Activated CD8-positive, alpha-beta memory T cell treated with anti-CD3 and anti-CD28 coated beads, Interleukin-2, amount 50 U/mL, for 1 hour (primary cell): ENCODE measurements around the gene BRSK1.

Source experiments
- DNase-seq: peaks from one replicate; pipeline ENCODE4 v3.0.0-alpha.2; 2020; ENCODE audit errors: extremely low read depth

The BRSK1 gene

GRCh38 chr19:55304279-55304978 is 20.6 kb downstream of the BRSK1 start:
- DNase-seq: no peak

GRCh38 chr19:55304980-55305379 is 21.2 kb downstream of the BRSK1 start:
- DNase-seq: no peak

- DNase-seq: no peak
Measured at GRCh38 chr19:55305491-55305890, 21.7 kb downstream of the BRSK1 start.

GRCh38 chr19:55305983-55306562 is 22.3 kb downstream of the BRSK1 start:
- no peak for DNase-seq

GRCh38 chr19:55306712-55307111 is 22.9 kb downstream of the BRSK1 start:
- DNase-seq: no peak

GRCh38 chr19:55308281-55308680 is 24.5 kb downstream of the BRSK1 start:
- no peak for DNase-seq

- no peak for DNase-seq
Measured at GRCh38 chr19:55309448-55309847, 25.7 kb downstream of the BRSK1 start.

- no peak for DNase-seq
Measured at GRCh38 chr19:55310498-55310897, 26.7 kb downstream of the BRSK1 start.

- no peak for DNase-seq
Measured at GRCh38 chr19:55311397-55311796, 27.6 kb downstream of the BRSK1 start.

- no peak for DNase-seq
Measured at GRCh38 chr19:55311797-55312196, 28.0 kb downstream of the BRSK1 start.

- no peak for DNase-seq
Measured at GRCh38 chr19:55312621-55313512, 29.1 kb downstream of the BRSK1 start.

- DNase-seq: no peak
Measured at GRCh38 chr19:55314396-55314795, 30.6 kb downstream of the BRSK1 start.

- DNase-seq: no peak
Measured at GRCh38 chr19:55315956-55316525, 32.2 kb downstream of the BRSK1 start.

GRCh38 chr19:55316646-55317045 is 32.8 kb downstream of the BRSK1 start:
- DNase-seq: no peak

GRCh38 chr19:55319785-55320184 is 36.0 kb downstream of the BRSK1 start:
- DNase-seq: no peak

GRCh38 chr19:55320844-55321419 is 37.1 kb downstream of the BRSK1 start:
- DNase-seq: no peak

GRCh38 chr19:55321466-55322137 is 37.8 kb downstream of the BRSK1 start:
- DNase-seq: no peak

GRCh38 chr19:55322204-55322885 is 38.5 kb downstream of the BRSK1 start:
- DNase-seq: no peak

- DNase-seq: no peak
Measured at GRCh38 chr19:55324662-55325061, 40.9 kb downstream of the BRSK1 start.

GRCh38 chr19:55325172-55325571 is 41.4 kb downstream of the BRSK1 start, which contains the start of gene TMEM150B:
Gene TMEM150B, minus strand, starts transcription at chr19:55325341. Its CDS starts 4,305 bp downstream, at chr19:55321036.
- DNase-seq: no peak
